Mammary epithelial cell (primary cell): ENCODE measurements around the gene MEGF11.

Experiments
- CTCF ChIP-seq, 2 donors: IDR thresholded peaks in 1 of 2; conservative IDR thresholded peaks in 1 of 2; 2 replicates each; pipeline ENCODE4 v1.5.1; 2011 to 2012; ENCODE audit warnings: inconsistent platforms in 2 of 2, low read length in 2 of 2, mild to moderate bottlenecking in 2 of 2, control low read depth in 1 of 2, low read depth in 1 of 2; ENCODE audit not compliant: insufficient read depth in 1 of 2; ENCODE audit errors: extremely low read depth in 1 of 2
- EZH2 ChIP-seq: IDR thresholded peaks from 2 replicates; pipeline ENCODE4 v1.6.1; 2012; ENCODE audit warnings: low read length, inconsistent platforms, borderline replicate concordance

GRCh38 chr15:65971741-65971995, 281.9 kb downstream of the MEGF11 start:
- TF ChIP-seq CTCF (conservative IDR thresholded peaks at IDR 0.05 in 1 of 2, IDR thresholded peaks at IDR 0.05 in 1 of 2; ENCODE audit: extremely low read depth in 1 of 2, insufficient read depth in 1 of 2, low read depth in 1 of 2, low read length in 2 of 2) (no peak), EZH2 (no peak)
